ENCODE results near the gene RADIL.
A peak's percentile ranks its signal among the peaks of the same experiment; 100 is the strongest.
"Not testable (repeated sequence)": the region's sequence is repeated elsewhere in the genome, so short reads cannot be mapped to it uniquely, and the experiment has no call there.

The RADIL gene

GRCh38 chr7:4808026-4808425, 75.5 kb downstream of the RADIL start:
- no peak for DNase-seq

- DNase-seq = no peak
Observed at GRCh38 chr7:4807598-4808016, 75.9 kb downstream of the RADIL start.

DNA sequence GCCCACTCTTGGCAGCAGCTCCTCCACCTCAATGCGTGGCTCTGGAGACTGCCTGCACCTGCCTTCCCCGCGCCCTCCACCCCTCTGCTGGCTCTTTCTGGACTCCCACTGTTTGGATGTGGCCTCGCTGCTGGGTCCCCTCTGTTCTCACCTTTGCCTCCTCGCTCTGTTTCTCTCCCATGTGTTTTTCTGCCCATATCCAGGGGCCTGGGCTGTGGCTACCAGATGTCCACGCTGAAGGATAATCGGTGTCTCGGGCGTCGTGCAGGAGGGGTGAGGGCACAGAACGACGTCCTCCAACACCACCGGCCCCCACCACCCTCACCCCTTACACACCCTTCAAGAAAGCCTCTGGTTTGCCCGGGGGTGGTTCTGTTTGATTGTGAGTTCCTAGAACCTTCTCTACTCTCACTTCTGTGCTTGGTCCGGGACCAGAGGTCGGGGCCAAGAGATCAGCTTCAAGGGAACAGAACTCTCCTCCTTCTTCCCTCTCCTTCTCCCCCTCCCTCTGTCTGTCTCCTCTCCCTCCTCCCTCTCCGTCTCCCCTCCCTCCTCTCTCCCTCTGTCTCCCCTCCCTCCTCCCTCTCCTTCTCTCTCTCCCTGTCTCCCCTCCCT, 76.4 kb downstream of the RADIL start:
- no peak for DNase-seq

DNA sequence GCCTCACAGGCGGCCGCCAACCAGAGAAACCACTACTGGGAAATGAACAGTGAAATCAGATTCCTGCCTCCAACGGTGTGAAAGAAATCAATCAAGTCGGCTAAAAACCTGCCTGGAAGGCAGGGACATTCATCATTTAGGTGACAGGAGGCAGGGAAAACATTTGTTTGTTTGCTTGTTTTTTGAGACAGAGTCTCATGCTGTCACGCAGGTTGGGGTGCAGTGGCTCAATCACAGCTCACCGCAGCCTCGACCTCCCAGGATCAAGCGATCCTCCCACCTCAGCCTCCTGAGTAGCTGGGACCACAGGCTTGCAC, 77.6 kb downstream of the RADIL start:
- no peak for DNase-seq

GRCh38 chr7:4805110-4805983, 78.2 kb downstream of the RADIL start:
- DNase-seq = no peak

DNA sequence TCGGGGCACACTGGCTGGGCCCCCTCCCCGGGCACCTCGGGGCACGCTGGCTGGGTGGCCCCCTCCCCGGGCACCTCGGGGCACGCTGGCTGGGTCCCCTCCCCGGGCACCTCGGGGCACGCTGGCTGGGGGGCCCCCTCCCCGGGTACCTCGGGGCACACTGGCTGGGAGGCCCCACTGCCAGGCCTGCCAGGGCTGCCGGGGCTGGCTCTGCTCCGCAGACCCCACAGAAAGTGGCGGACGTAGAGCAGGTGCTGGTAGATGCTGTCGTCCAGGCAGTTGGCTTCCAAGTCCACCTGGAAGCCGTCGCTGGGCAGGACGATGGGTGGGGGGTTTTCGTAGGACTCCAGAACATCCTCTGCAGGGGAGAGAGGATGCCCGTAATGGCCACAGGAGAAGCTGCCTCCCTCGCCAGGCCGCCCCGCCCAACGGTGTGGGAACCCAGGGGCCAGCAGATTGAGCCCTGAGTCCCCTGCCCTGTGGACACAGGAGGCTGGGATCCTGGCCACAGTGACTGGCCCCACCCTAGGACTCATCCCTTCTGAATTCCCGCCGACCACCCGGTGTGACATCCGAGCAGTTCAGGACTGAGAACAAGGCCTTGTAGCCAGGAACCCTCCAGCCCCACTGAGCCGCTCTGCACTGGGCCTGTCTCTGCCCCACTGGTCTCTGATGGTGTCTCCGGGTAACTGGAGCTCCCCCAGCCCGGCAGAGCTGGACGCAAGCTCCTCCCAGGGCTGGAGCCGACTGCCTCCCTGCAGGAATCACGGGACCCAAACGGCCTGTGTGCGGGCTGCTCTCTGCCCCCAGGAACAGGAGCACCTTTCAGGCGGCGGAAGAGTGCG, 79.9 kb downstream of the RADIL start:
- no peak for DNase-seq

DNA sequence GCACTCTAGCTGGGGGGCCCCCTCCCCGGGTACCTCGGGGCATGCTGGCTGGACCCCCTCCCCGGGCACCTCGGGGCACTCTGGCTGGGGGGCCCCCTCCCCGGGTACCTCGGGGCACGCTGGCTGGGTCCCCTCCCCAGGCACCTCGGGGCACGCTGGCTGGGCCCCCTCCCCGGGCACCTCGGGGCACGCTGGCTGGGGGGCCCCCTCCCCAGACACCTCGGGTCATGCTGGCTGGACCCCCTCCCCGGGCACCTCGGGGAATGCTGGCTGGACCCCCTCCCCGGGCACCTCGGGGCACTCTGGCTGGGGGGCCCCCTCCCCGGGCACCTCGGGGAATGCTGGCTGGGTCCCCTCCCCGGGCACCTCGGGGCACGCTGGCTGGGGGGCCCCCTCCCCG, 80.9 kb downstream of the RADIL start:
- not testable (repeated sequence) for DNase-seq

DNA sequence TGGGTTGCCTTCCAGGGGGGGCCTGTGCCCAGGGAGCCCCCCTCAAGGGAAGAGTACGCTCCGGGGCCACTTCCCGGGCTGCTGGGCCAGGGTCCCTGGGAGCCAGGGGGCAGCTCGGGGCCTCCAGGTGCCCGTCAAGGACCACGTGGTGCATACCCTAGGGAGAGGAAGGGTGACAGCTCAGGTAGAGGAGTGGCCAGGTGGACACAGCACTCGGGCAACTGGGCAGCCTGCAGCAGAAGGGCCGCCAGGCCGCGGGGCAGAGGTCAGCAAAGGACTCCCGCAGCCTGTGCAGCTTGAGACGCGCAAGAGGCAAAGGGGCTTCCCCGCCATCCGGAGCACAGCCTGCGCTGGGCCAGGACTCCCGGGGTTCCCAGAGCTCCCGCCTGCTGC, 81.7 kb downstream of the RADIL start:
- DNase-seq = no peak

- DNase-seq = no peak
Observed at GRCh38 chr7:4800926-4801838, 82.3 kb downstream of the RADIL start.

GRCh38 chr7:4800487-4800886, 83.0 kb downstream of the RADIL start:
- no peak for DNase-seq

- DNase-seq = no peak
Observed at GRCh38 chr7:4799508-4800268, 83.8 kb downstream of the RADIL start.

GRCh38 chr7:4798706-4799235, 84.7 kb downstream of the RADIL start:
- no peak for DNase-seq

DNA sequence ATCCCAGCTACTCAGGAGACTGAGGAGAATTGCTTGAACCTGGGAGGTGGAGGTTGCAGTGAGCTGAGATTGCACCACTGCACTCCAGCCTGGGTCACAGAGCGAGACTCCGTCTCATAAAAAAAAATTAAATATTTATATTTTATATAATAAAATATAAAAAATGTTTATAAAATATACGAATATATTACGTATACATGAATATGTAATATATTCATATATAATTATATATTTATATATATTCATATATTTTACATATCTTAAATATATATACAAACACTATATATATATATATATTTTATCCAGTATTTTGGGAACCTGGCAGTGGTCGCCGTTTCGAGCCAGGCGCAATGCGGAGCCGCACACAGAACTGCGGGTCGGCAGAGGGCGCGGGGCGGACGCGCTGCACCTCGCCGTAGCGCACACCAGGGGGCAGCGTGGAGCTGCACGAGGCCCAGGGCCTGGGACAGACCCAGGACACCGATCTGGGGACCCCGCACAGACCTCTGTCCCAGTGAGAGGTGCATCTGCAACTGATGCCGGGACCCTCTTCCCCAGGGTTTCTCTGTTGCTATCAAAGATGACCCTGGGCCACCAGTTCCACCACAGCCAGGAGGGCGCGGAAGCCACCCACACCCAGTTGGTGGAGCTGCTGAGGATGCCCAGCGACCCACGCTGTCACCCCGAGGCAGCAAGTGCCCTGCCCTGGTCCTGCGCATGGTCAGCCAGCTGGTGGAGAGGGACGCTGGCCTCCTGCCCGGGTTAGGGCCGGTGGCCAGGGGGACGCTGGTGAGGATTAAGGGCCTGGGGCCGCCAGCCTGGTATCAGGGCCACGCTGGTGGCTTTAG, 85.4 kb downstream of the RADIL start:
- DNase-seq = peak; percentile 77

DNA sequence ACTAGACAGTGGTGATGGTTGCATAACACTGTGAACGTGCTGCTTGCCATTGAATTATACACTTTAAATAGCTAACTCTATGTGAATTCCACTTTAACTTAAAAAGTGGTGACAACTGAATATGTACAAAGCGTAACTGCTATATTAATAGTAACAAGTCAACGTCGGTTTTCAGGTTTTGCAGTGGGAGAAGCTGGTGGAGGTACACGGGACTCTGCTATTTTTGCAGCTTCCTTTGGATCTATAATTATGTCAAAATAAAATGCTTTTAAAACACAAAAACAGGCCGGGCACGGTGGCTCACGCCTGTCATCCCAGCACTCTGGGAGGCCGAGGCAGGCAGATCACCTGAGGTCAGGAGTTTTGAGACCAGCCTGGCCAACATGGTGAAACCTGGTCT, 87.1 kb downstream of the RADIL start:
- no peak for DNase-seq

DNA sequence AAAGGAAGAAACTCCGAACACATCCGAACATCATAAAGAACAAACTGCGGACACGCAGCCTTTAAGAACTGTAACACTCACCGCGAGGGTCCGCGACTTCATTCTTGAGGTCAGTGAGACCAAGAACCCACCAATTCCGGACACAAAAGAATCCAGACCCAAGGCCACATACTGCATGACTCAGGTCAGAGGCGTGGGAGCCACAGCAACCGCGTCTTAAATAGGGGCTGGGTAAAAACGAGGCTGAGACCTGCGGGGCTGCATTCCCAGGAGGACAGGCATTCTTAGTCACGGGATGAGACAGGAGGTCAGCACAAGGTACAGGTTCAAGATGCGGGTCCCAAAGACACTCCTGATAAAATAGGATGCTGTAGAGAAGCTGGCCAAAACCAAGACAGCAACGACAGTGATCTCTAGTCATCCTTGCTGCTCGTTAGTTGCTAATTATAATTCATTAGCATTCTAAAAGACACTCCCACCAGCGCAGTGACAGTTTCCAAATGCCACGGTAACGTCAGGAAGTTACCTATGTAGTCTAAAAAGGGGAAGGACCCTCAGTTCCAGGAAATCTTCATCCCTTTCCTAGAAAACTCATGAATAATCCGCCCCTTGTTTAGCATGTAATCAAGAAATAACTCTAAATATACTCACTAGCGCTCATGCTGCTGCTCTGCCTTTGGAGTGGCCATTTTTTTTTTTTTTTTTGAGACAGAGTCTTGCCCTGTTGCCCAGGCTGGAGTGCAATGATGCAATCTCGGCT, 88.7 kb downstream of the RADIL start:
- DNase-seq = no peak

- not testable (repeated sequence) for DNase-seq
Observed at GRCh38 chr7:4794171-4794570, 89.3 kb downstream of the RADIL start.

DNA sequence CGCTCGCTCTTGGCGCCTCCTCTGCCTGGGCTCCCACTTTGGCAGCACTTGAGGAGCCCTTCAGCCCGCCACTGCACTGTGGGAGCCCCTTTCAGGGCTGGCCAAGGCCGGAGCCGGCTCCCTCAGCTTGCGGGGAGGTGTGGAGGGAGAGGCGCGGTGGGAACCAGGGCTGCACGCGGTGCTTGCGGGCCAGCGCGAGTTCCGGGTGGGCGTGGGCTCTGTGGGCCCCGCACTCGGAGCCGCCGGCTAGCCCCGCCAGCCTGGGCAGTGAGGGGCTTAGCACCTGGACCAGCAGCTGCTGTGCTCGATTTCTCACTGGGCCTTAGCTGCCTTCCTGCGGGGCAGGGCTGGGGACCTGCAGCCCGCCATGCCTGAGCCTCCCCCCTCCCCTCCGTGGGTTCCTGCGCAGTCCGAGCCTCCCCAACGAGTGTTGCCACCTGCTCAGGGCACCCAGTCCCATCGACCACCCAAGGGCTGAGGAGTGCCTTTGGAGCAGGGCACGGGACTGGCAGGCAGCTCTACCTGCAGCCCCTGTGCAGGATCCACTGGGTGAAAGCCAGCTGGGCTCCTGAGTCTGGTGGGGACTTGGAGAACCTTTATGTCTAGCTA, 90.0 kb downstream of the RADIL start:
- not testable (repeated sequence) for DNase-seq

GRCh38 chr7:4792537-4793126, 90.9 kb downstream of the RADIL start:
- DNase-seq = no peak

Measured in activated T-cell treated with anti-CD3 and anti-CD28 coated beads, Interleukin-2, amount 50 U/mL, for 1 hour (primary cell).